Measurements from ENCODE around the gene WWOX.

DNA sequence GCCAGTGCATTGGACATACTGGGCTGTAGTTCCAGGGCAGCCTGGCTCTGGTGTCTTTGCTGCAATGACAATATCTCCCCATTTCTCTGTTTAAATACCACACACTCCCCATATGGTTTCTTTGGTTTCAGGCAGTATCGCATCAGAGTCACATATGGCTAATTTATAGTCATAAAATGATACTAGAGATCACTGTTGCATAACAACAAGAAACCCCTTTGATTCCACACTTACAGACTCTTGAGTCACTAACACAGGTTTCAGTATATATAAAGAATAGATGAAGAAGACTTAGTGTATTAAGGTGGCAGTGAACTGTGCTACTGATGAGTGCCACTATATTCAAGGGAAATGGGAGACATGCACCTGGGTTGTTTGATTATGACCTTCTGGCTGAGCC, 281.6 kb downstream of the WWOX start:
- TF ChIP-seq EP300 (IDR thresholded peaks at IDR 0.05), result no peak
- TF ChIP-seq, protein P1, sequence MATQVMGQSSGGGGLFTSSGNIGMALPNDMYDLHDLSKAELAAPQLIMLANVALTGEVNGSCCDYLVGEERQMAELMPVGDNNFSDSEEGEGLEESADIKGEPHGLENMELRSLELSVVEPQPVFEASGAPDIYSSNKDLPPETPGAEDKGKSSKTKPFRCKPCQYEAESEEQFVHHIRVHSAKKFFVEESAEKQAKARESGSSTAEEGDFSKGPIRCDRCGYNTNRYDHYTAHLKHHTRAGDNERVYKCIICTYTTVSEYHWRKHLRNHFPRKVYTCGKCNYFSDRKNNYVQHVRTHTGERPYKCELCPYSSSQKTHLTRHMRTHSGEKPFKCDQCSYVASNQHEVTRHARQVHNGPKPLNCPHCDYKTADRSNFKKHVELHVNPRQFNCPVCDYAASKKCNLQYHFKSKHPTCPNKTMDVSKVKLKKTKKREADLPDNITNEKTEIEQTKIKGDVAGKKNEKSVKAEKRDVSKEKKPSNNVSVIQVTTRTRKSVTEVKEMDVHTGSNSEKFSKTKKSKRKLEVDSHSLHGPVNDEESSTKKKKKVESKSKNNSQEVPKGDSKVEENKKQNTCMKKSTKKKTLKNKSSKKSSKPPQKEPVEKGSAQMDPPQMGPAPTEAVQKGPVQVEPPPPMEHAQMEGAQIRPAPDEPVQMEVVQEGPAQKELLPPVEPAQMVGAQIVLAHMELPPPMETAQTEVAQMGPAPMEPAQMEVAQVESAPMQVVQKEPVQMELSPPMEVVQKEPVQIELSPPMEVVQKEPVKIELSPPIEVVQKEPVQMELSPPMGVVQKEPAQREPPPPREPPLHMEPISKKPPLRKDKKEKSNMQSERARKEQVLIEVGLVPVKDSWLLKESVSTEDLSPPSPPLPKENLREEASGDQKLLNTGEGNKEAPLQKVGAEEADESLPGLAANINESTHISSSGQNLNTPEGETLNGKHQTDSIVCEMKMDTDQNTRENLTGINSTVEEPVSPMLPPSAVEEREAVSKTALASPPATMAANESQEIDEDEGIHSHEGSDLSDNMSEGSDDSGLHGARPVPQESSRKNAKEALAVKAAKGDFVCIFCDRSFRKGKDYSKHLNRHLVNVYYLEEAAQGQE (IDR thresholded peaks at IDR 0.05), result no peak
- TF ChIP-seq POLR2A (IDR thresholded peaks at IDR 0.05; ENCODE audit: low read length), result no peak
- no peak for TF ChIP-seq ZC3H11A (IDR thresholded peaks at IDR 0.05)
- TF ChIP-seq, protein P2, sequence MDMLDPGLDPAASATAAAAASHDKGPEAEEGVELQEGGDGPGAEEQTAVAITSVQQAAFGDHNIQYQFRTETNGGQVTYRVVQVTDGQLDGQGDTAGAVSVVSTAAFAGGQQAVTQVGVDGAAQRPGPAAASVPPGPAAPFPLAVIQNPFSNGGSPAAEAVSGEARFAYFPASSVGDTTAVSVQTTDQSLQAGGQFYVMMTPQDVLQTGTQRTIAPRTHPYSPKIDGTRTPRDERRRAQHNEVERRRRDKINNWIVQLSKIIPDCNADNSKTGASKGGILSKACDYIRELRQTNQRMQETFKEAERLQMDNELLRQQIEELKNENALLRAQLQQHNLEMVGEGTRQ (IDR thresholded peaks at IDR 0.05), result no peak
- TF ChIP-seq, protein P3, sequence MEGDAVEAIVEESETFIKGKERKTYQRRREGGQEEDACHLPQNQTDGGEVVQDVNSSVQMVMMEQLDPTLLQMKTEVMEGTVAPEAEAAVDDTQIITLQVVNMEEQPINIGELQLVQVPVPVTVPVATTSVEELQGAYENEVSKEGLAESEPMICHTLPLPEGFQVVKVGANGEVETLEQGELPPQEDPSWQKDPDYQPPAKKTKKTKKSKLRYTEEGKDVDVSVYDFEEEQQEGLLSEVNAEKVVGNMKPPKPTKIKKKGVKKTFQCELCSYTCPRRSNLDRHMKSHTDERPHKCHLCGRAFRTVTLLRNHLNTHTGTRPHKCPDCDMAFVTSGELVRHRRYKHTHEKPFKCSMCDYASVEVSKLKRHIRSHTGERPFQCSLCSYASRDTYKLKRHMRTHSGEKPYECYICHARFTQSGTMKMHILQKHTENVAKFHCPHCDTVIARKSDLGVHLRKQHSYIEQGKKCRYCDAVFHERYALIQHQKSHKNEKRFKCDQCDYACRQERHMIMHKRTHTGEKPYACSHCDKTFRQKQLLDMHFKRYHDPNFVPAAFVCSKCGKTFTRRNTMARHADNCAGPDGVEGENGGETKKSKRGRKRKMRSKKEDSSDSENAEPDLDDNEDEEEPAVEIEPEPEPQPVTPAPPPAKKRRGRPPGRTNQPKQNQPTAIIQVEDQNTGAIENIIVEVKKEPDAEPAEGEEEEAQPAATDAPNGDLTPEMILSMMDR (IDR thresholded peaks at IDR 0.05), result no peak
- no peak for TF ChIP-seq RAD21 (conservative IDR thresholded peaks at IDR 0.05 in 1 of 2, IDR thresholded peaks at IDR 0.05 in 1 of 2)
- TF ChIP-seq SMC3 (IDR thresholded peaks at IDR 0.05), result no peak
